Measurements from ENCODE around the gene LARGE1.

The LARGE1 gene

GRCh38 chr22:33666279-33666960, 253.9 kb downstream of the LARGE1 start:
- no peak for DNase-seq (ENCODE audit: low read depth, low spot score)

- no peak for DNase-seq (ENCODE audit: low read depth, low spot score)
Measured at GRCh38 chr22:33659448-33659847, 260.8 kb downstream of the LARGE1 start.

- no peak for DNase-seq (ENCODE audit: low read depth, low spot score)
Measured at GRCh38 chr22:33658775-33659174, 261.5 kb downstream of the LARGE1 start.

GRCh38 chr22:33657670-33658069, 262.6 kb downstream of the LARGE1 start:
- no peak for DNase-seq (ENCODE audit: low read depth, low spot score)

- no peak for DNase-seq (ENCODE audit: low read depth, low spot score)
Measured at GRCh38 chr22:33656808-33657628, 263.3 kb downstream of the LARGE1 start.

- DNase-seq (ENCODE audit: low read depth, low spot score): no peak
Measured at GRCh38 chr22:33654173-33654895, 265.9 kb downstream of the LARGE1 start.

GRCh38 chr22:33653532-33654063, 266.7 kb downstream of the LARGE1 start:
- no peak for DNase-seq (ENCODE audit: low read depth, low spot score)

- DNase-seq (ENCODE audit: low read depth, low spot score): no peak
Measured at GRCh38 chr22:33652615-33653014, 267.7 kb downstream of the LARGE1 start.

GRCh38 chr22:33650244-33650643, 270.0 kb downstream of the LARGE1 start:
- no peak for DNase-seq (ENCODE audit: low read depth, low spot score)

GRCh38 chr22:33648478-33648877, 271.8 kb downstream of the LARGE1 start:
- no peak for DNase-seq (ENCODE audit: low read depth, low spot score)

- DNase-seq (ENCODE audit: low read depth, low spot score): no peak
Measured at GRCh38 chr22:33640900-33641299, 279.4 kb downstream of the LARGE1 start.

GRCh38 chr22:33639588-33640254, 280.6 kb downstream of the LARGE1 start:
- no peak for DNase-seq (ENCODE audit: low read depth, low spot score)

- no peak for DNase-seq (ENCODE audit: low read depth, low spot score)
Measured at GRCh38 chr22:33635766-33636165, 284.5 kb downstream of the LARGE1 start.

- no peak for DNase-seq (ENCODE audit: low read depth, low spot score)
Measured at GRCh38 chr22:33631777-33632176, 288.5 kb downstream of the LARGE1 start.

- DNase-seq (ENCODE audit: low read depth, low spot score): no peak
Measured at GRCh38 chr22:33625959-33626358, 294.3 kb downstream of the LARGE1 start.

- no peak for DNase-seq (ENCODE audit: low read depth, low spot score)
Measured at GRCh38 chr22:33620085-33620484, 300.2 kb downstream of the LARGE1 start.

- no peak for DNase-seq (ENCODE audit: low read depth, low spot score)
Measured at GRCh38 chr22:33606504-33606903, 313.8 kb downstream of the LARGE1 start.

- no peak for DNase-seq (ENCODE audit: low read depth, low spot score)
Measured at GRCh38 chr22:33605666-33606065, 314.6 kb downstream of the LARGE1 start.

- DNase-seq (ENCODE audit: low read depth, low spot score): no peak
Measured at GRCh38 chr22:33605221-33605620, 315.1 kb downstream of the LARGE1 start.

- no peak for DNase-seq (ENCODE audit: low read depth, low spot score)
Measured at GRCh38 chr22:33601062-33601461, 319.2 kb downstream of the LARGE1 start.

- DNase-seq (ENCODE audit: low read depth, low spot score): no peak
Measured at GRCh38 chr22:33600595-33600994, 319.7 kb downstream of the LARGE1 start.

GRCh38 chr22:33600113-33600512, 320.2 kb downstream of the LARGE1 start:
- DNase-seq (ENCODE audit: low read depth, low spot score): no peak
